Progenitor cell of endocrine pancreas (in vitro differentiated cells): ENCODE measurements around the gene TPCN1. TPM values are rescaled to one million over a fixed set of nuclear protein-coding genes. Genes with fewer than 3 reads are reported as not detected.

Experiments used
- DNase-seq: peaks from one replicate; pipeline ENCODE4 v3.0.0; 2021; ENCODE audit warnings: low spot score; ENCODE audit not compliant: unreplicated experiment
- H3K27ac Mint-ChIP-seq: 2 replicates; pipeline ENCODE4 v1.8.0; 2021; ENCODE audit warnings: mild to moderate bottlenecking, moderate library complexity, mixed read lengths
- H3K27me3 Mint-ChIP-seq: 2 replicates; pipeline ENCODE4 v1.8.0; 2021; ENCODE audit warnings: mixed read lengths
- H3K36me3 Mint-ChIP-seq: 2 replicates; pipeline ENCODE4 v1.8.0; 2022; ENCODE audit warnings: mixed read lengths; ENCODE audit not compliant: insufficient read depth
- H3K4me1 Mint-ChIP-seq: 2 replicates; pipeline ENCODE4 v1.8.0; 2021; ENCODE audit warnings: low read depth, mixed read lengths
- H3K4me3 Mint-ChIP-seq: 2 replicates; pipeline ENCODE4 v1.8.0; 2021; ENCODE audit warnings: low read depth, mild to moderate bottlenecking, moderate library complexity, mixed read lengths
- H3K9me3 Mint-ChIP-seq: 2 replicates; pipeline ENCODE4 v1.8.0; 2021; ENCODE audit warnings: low read depth, mixed read lengths
- CTCF ChIP-seq: fragments of 200-600 bp; sonication (generic); IDR thresholded peaks from one replicate; pipeline ENCODE4 v1.5.0; 2021; ENCODE audit warnings: antibody characterized with exemption, mild to moderate bottlenecking; ENCODE audit not compliant: unreplicated experiment
- total RNA-seq: library from RNA; stranded (reverse); gene quantifications from 2 replicates; pipeline ENCODE4 v1.2.1, GENCODE V29; 2021

Gene TPCN1
- total RNA-seq, 1 donor from 2014 or later, result 34.1 TPM

GRCh38 chr12:113220593-113221180 lies 577 bp upstream of the TPCN1 start:
- Mint-ChIP-seq H3K36me3 (no peaks in the 10 kb centered on the region), H3K4me1 (peaks cover 17% of the 10 kb centered on the region), H3K27ac (peak overlapping the region; percentile 91), H3K4me3 (peak overlapping the region; percentile 83), H3K27me3 (no peaks in the 10 kb centered on the region), H3K9me3 (no peaks in the 10 kb centered on the region)
- no peak for DNase-seq
- no peak for TF ChIP-seq CTCF

- Mint-ChIP-seq H3K4me3 (peak overlapping the region; percentile 83), H3K27ac (peak overlapping the region; percentile 77), H3K4me1 (peaks cover 17% of the 10 kb centered on the region), H3K36me3 (no peaks in the 10 kb centered on the region), H3K27me3 (no peaks in the 10 kb centered on the region), H3K9me3 (no peaks in the 10 kb centered on the region)
- no peak for TF ChIP-seq CTCF
- DNase-seq, result no peak
Measured at GRCh38 chr12:113221997-113222729, 899 bp downstream of the TPCN1 start.

GRCh38 chr12:113222730-113223531 lies 1.7 kb downstream of the TPCN1 start:
- Mint-ChIP-seq H3K4me3 (peak overlapping the region; percentile 83), H3K4me1 (peaks cover 17% of the 10 kb centered on the region), H3K36me3 (peaks cover 1% of the 10 kb centered on the region), H3K27ac (peak overlapping the region; percentile 76), H3K9me3 (no peaks in the 10 kb centered on the region), H3K27me3 (no peaks in the 10 kb centered on the region)
- no peak for TF ChIP-seq CTCF
- DNase-seq, result no peak

GRCh38 chr12:113224955-113225354 lies 3.7 kb downstream of the TPCN1 start:
- Mint-ChIP-seq H3K4me3 (no peak overlapping the region), H3K36me3 (peaks cover 4% of the 10 kb centered on the region), H3K27ac (no peak overlapping the region), H3K9me3 (no peaks in the 10 kb centered on the region), H3K27me3 (no peaks in the 10 kb centered on the region), H3K4me1 (peaks cover 19% of the 10 kb centered on the region)
- DNase-seq, result no peak
- no peak for TF ChIP-seq CTCF
